ENCODE measurements around the gene ATP5PD.
"Not testable (repeated sequence)": the region's sequence is repeated elsewhere in the genome, so short reads cannot be mapped to it uniquely, and the experiment has no call there.

The ATP5PD gene

GRCh38 chr17:75010683-75011400 is 35.9 kb downstream of the ATP5PD start:
- DNase-seq (ENCODE audit: low spot score), result peak; percentile 29
- no peak for TF ChIP-seq CTCF (IDR thresholded peaks at IDR 0.05; ENCODE audit: extremely low read depth, missing control alignments)

- TF ChIP-seq CTCF (IDR thresholded peaks at IDR 0.05; ENCODE audit: extremely low read depth, missing control alignments), result no peak
- peak; percentile 16 for DNase-seq (ENCODE audit: low spot score)
Observed at GRCh38 chr17:75009139-75009724, 37.5 kb downstream of the ATP5PD start.

- no peak for TF ChIP-seq CTCF (IDR thresholded peaks at IDR 0.05; ENCODE audit: extremely low read depth, missing control alignments)
Observed at GRCh38 chr17:75008373-75008772, 38.4 kb downstream of the ATP5PD start.

GRCh38 chr17:75006653-75007052 is 40.1 kb downstream of the ATP5PD start:
- DNase-seq (ENCODE audit: low spot score), result peak; percentile 45
- no peak for TF ChIP-seq CTCF (IDR thresholded peaks at IDR 0.05; ENCODE audit: extremely low read depth, missing control alignments)

More at GRCh38 chr17:75008373-75008772, 38.4 kb downstream of the ATP5PD start:
- peak; percentile 19 for DNase-seq (ENCODE audit: low spot score)

GRCh38 chr17:75006084-75006483 is 40.7 kb downstream of the ATP5PD start:
- not testable (repeated sequence) for DNase-seq (ENCODE audit: low spot score)

- no peak for TF ChIP-seq CTCF (IDR thresholded peaks at IDR 0.05; ENCODE audit: extremely low read depth, missing control alignments)
- peak; percentile 15 for DNase-seq (ENCODE audit: low spot score)
Observed at GRCh38 chr17:75005291-75005690, 41.5 kb downstream of the ATP5PD start.

- no peak for TF ChIP-seq CTCF (IDR thresholded peaks at IDR 0.05; ENCODE audit: extremely low read depth, missing control alignments)
- DNase-seq (ENCODE audit: low spot score), result peak; percentile 8
Observed at GRCh38 chr17:75004371-75004770, 42.4 kb downstream of the ATP5PD start.

- DNase-seq (ENCODE audit: low spot score), result no peak
- TF ChIP-seq CTCF (IDR thresholded peaks at IDR 0.05; ENCODE audit: extremely low read depth, missing control alignments), result no peak
Observed at GRCh38 chr17:75003957-75004355, 42.8 kb downstream of the ATP5PD start.
